ENCODE data around the gene TRAF2.

DNA sequence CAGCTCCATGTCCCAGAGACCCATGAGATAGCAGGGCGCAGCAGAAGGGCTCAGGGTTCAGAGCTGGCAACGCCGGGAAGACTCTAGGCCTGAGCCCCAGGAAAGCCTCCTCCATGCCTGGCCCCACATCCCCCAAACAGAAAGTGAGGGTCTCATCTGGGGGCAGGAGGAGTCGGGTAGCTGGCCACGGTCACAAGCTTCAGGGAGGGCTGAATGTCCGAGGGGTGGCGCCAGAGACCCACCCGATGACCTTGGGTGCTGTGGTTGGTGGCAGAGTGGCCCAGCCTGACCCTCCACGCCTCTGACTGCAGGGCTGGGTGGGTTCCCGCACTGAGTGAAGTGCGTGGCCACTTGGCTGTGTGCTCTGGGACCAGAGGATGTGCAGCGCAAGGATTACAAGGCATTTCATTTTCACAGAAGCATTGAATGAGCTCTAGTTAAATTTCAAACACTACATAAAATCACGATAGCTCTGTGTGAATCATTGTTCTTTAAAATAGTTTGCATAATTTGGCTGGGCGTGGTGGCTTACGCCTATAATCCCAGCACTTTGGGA is 61.7 kb downstream of the TRAF2 start:
- TF ChIP-seq, protein P1, sequence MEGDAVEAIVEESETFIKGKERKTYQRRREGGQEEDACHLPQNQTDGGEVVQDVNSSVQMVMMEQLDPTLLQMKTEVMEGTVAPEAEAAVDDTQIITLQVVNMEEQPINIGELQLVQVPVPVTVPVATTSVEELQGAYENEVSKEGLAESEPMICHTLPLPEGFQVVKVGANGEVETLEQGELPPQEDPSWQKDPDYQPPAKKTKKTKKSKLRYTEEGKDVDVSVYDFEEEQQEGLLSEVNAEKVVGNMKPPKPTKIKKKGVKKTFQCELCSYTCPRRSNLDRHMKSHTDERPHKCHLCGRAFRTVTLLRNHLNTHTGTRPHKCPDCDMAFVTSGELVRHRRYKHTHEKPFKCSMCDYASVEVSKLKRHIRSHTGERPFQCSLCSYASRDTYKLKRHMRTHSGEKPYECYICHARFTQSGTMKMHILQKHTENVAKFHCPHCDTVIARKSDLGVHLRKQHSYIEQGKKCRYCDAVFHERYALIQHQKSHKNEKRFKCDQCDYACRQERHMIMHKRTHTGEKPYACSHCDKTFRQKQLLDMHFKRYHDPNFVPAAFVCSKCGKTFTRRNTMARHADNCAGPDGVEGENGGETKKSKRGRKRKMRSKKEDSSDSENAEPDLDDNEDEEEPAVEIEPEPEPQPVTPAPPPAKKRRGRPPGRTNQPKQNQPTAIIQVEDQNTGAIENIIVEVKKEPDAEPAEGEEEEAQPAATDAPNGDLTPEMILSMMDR (IDR thresholded peaks at IDR 0.05), result peak; percentile 67
- no peak for TF ChIP-seq ZFX (IDR thresholded peaks at IDR 0.05; ENCODE audit: borderline replicate concordance)
